ENCODE data around the gene GRIK1.

DNA sequence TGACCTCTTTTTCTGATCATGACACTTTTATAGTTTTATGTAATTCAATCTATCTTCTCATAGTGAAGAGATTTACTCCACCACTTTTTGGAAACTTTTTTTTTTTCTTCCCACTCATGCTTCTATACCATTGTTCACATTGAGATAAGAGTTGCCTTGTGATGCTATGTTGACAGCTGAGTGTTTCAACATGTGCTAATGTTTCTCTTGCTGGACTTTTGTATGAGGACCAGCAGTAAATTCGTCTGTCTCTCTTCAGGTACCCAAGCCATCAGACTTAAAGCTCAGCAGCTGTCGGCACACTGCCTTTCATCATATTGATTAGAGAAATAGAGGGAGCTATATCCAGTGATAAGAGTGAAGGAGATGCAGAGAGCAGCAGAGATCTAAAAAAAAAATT is 227.0 kb downstream of the GRIK1 start:
- TF ChIP-seq, protein P1, sequence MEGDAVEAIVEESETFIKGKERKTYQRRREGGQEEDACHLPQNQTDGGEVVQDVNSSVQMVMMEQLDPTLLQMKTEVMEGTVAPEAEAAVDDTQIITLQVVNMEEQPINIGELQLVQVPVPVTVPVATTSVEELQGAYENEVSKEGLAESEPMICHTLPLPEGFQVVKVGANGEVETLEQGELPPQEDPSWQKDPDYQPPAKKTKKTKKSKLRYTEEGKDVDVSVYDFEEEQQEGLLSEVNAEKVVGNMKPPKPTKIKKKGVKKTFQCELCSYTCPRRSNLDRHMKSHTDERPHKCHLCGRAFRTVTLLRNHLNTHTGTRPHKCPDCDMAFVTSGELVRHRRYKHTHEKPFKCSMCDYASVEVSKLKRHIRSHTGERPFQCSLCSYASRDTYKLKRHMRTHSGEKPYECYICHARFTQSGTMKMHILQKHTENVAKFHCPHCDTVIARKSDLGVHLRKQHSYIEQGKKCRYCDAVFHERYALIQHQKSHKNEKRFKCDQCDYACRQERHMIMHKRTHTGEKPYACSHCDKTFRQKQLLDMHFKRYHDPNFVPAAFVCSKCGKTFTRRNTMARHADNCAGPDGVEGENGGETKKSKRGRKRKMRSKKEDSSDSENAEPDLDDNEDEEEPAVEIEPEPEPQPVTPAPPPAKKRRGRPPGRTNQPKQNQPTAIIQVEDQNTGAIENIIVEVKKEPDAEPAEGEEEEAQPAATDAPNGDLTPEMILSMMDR (IDR thresholded peaks at IDR 0.05), result no peak
- no peak for TF ChIP-seq EP300 (IDR thresholded peaks at IDR 0.05; ENCODE audit: low read depth)
